B cell (primary cell): ENCODE results near the gene NTN5.

Source experiments
- CTCF ChIP-seq: fragments of 200-600 bp; IDR thresholded peaks from one replicate; pipeline ENCODE4 v1.8.0; 2022; ENCODE audit warnings: antibody characterized with exemption, mild to moderate bottlenecking
- EZH2 ChIP-seq: IDR thresholded peaks from 2 replicates; pipeline ENCODE4 v1.6.1; 2012; ENCODE audit warnings: borderline replicate concordance, low read depth, mild to moderate bottlenecking, moderate library complexity, low read length; ENCODE audit not compliant: insufficient read depth, poor library complexity, severe bottlenecking

DNA sequence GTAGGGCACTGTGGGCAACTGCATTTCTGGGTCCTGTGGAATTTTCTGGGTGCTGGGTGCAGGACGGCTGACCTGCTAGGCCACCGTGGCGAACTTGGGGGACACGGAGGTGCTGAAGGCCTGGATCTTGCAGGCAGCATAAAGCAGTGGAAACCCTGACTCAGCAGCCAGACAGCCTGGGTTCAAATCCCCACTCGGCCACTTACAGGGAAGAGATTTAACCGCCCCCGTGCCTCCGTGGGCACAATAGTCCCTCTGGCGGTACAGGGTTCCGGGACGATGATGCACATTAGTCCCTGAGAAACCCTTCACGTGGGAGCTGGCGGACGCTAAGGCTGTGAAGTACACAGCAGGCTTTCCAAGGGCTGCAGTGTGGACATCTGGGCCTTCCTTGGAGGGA is 60.9 kb downstream of the NTN5 start:
- no peak for TF ChIP-seq CTCF
- TF ChIP-seq EZH2: no peak
